ENCODE measurements around the gene FHL3. TPM values are rescaled to one million over a fixed set of nuclear protein-coding genes. Genes with fewer than 3 reads are reported as not detected.

FHL3 gene
- total RNA-seq, 1 experiment from 2014 or later: 106 TPM

DNA sequence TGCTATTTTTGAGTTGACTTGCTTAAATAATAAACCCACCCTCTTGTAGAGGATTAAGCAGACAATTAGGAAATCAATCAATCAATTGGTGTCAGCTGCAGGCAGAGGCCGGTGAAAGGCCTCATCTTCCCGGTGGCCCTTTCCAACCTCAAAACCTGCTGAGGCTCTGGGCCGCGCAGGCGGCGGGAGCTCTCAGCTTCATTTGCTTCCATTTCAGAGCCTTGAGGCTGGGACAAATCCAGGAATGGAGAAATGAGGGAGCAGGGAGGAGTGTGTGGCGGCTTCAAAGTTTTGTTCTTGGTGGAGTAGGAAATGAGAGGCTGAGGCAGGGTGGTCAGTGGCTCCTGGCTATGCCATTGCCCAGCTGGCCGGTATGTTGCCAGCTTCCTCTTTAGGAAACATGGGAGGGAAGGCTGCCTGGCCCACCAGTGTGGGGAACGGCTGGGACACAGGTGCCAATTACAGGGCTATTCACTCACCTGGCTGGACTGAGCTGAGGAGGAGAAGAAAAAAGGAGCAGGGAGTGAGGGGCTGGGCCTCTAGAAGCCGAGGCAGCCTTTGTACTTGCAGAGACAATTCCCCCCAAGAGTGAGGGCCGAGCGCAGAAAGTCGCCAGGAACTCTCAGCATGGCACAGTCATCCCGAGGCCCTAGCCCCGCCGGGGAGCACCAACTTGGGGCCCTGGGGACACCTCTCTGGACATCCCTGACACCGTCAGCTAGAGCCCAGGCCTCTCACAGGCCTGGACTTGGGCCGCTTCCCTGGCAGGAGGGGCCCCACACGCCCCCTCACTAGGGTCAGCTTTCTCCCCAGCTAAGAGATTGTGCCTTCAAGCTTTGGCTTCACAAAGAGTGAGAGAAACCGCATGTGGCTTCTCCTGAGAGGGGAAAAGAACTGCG is 36.9 kb upstream of the FHL3 start:
- DNase-seq (ENCODE audit: low spot score): no peak
- Histone ChIP-seq H3K27ac (ENCODE audit: low read depth, low read length, poor library complexity, severe bottlenecking) (peak overlapping the region; percentile 93), H3K4me3 (ENCODE audit: low read depth, low read length, poor library complexity, severe bottlenecking) (peak overlapping the region; percentile 91), H3K36me3 (ENCODE audit: insufficient read depth, low read length, poor library complexity, severe bottlenecking) (peaks cover 45% of the 10 kb centered on the region), H3K4me1 (ENCODE audit: insufficient read depth, low read length, poor library complexity, severe bottlenecking) (peaks cover 49% of the 10 kb centered on the region), H3K9me3 (ENCODE audit: low read depth, low read length, poor library complexity, severe bottlenecking) (no peaks in the 10 kb centered on the region), H3K27me3 (replicated peaks; ENCODE audit: insufficient read depth, low read depth, low read length, poor library complexity) (no peaks in the 10 kb centered on the region)
- intact Hi-C loops (cut with micrococcal nuclease; ENCODE audit: unreplicated experiment): loop anchor here (2.0 kb wide), 1 partner anchor 785 kb away; no protein-coding TSS in a partner anchor
- BruUV-seq (replicated peaks): no TSS peak
- ChIA-PET POLR2A (ENCODE audit: low non-redundant PET) (interaction anchor here (0.5 to 1.1 kb wide), 4 partner anchors 12 to 776 kb away, joined by 3 to 6 read pairs (median 4); no protein-coding TSS in a partner anchor), CTCF (interaction anchor here (0.5 to 1.0 kb wide), 2 partner anchors 10 to 30 kb away, joined by 3 to 7 read pairs; no protein-coding TSS in a partner anchor)
- TF ChIP-seq CTCF (conservative IDR thresholded peaks at IDR 0.05; ENCODE audit: low read depth, low read length): no peak
- TF ChIP-seq EZH2 (IDR thresholded peaks at IDR 0.05; ENCODE audit: borderline replicate concordance, low read depth, low read length, poor library complexity, severe bottlenecking): no peak

GRCh38 chr1:38039331-38040088 is 34.2 kb upstream of the FHL3 start:
- TF ChIP-seq CTCF (conservative IDR thresholded peaks at IDR 0.05; ENCODE audit: low read depth, low read length) (no peak), EZH2 (IDR thresholded peaks at IDR 0.05; ENCODE audit: borderline replicate concordance, low read depth, low read length, poor library complexity, severe bottlenecking) (no peak)
- H3K9me3 ChIP-seq (ENCODE audit: low read depth, low read length, poor library complexity, severe bottlenecking): no peaks in the 10 kb centered on the region
- H3K36me3 ChIP-seq (ENCODE audit: insufficient read depth, low read length, poor library complexity, severe bottlenecking): peaks cover 38% of the 10 kb centered on the region
- peak overlapping the region; percentile 13 for H3K4me3 ChIP-seq (ENCODE audit: low read depth, low read length, poor library complexity, severe bottlenecking)
- H3K27ac ChIP-seq (ENCODE audit: low read depth, low read length, poor library complexity, severe bottlenecking): peak overlapping the region; percentile 93
- no TSS peak for BruUV-seq (replicated peaks)
- intact Hi-C loops (cut with micrococcal nuclease; ENCODE audit: unreplicated experiment): loop anchor here (2.0 kb wide), 1 partner anchor 787 kb away; no protein-coding TSS in a partner anchor
- peak; percentile 69 for DNase-seq (ENCODE audit: low spot score)
- no peaks in the 10 kb centered on the region for H3K27me3 ChIP-seq (replicated peaks; ENCODE audit: insufficient read depth, low read depth, low read length, poor library complexity)
- POLR2A ChIA-PET (ENCODE audit: low non-redundant PET): interaction anchor here (0.5 to 1.0 kb wide), 5 partner anchors 12 to 348 kb away, joined by 3 to 4 read pairs (median 3); no protein-coding TSS in a partner anchor
- peaks cover 50% of the 10 kb centered on the region for H3K4me1 ChIP-seq (ENCODE audit: insufficient read depth, low read length, poor library complexity, severe bottlenecking)
- CTCF ChIA-PET: interaction anchor here (1.3 kb wide), 1 partner anchor 32 kb away, joined by 9 read pairs; no protein-coding TSS in a partner anchor

DNA sequence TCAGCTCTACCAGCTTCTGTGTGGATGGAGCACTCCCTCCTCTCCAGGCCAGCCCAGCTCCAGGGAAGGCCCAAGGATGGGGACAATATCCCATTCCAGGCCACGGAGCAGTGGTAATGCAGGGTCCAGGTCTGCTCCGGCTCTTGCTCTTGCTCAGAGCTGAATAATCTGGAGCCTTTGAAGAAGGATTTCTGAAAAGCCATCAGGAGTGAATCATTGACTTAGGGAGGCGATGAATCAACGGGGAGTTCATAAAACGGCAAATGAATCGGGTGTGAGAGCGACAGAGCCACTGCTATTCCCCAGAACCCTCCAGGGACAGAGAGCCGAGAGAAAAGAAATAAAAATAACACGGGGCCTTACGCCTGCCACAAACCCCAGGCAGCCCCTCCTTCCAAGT is 33.5 kb upstream of the FHL3 start:
- H3K4me3 ChIP-seq (ENCODE audit: low read depth, low read length, poor library complexity, severe bottlenecking): peak overlapping the region; percentile 13
- ChIA-PET POLR2A (ENCODE audit: low non-redundant PET) (interaction anchor here (0.5 to 0.7 kb wide), 2 partner anchors 16 to 20 kb away, joined by 3 read pairs; no protein-coding TSS in a partner anchor), CTCF (interaction anchor here (0.6 kb wide), 1 partner anchor 30 kb away, joined by 3 read pairs; no protein-coding TSS in a partner anchor)
- peak; percentile 85 for DNase-seq (ENCODE audit: low spot score)
- no peaks in the 10 kb centered on the region for H3K9me3 ChIP-seq (ENCODE audit: low read depth, low read length, poor library complexity, severe bottlenecking)
- peaks cover 50% of the 10 kb centered on the region for H3K4me1 ChIP-seq (ENCODE audit: insufficient read depth, low read length, poor library complexity, severe bottlenecking)
- no TSS peak for BruUV-seq (replicated peaks)
- no peaks in the 10 kb centered on the region for H3K27me3 ChIP-seq (replicated peaks; ENCODE audit: insufficient read depth, low read depth, low read length, poor library complexity)
- H3K27ac ChIP-seq (ENCODE audit: low read depth, low read length, poor library complexity, severe bottlenecking): peak overlapping the region; percentile 93
- intact Hi-C loops (cut with micrococcal nuclease; ENCODE audit: unreplicated experiment): no loop called here
- no peak for TF ChIP-seq EZH2 (IDR thresholded peaks at IDR 0.05; ENCODE audit: borderline replicate concordance, low read depth, low read length, poor library complexity, severe bottlenecking)
- no peak for TF ChIP-seq CTCF (conservative IDR thresholded peaks at IDR 0.05; ENCODE audit: low read depth, low read length)
- peaks cover 32% of the 10 kb centered on the region for H3K36me3 ChIP-seq (ENCODE audit: insufficient read depth, low read length, poor library complexity, severe bottlenecking)

Measured in A673 (cell line).